HG03025 (cell line): ENCODE data around the gene CAPN11.

ENCODE experiments used
- ATAC-seq: cut with Tn5 transposase; IDR thresholded peaks from one replicate; pipeline ENCODE4 v1.9.1; 2021; ENCODE audit warnings: mild to moderate bottlenecking, moderate library complexity; ENCODE audit not compliant: unreplicated experiment, low FRiP score

Gene CAPN11

GRCh38 chr6:44202332-44202971 lies 43.8 kb downstream of the CAPN11 start:
- no peak for ATAC-seq

GRCh38 chr6:44202972-44203750 lies 44.5 kb downstream of the CAPN11 start:
- no peak for ATAC-seq

GRCh38 chr6:44203955-44204354 lies 45.3 kb downstream of the CAPN11 start:
- no peak for ATAC-seq

- no peak for ATAC-seq
Measured at GRCh38 chr6:44207966-44208365, 49.3 kb downstream of the CAPN11 start.

GRCh38 chr6:44211284-44211683 lies 52.7 kb downstream of the CAPN11 start:
- no peak for ATAC-seq

- no peak for ATAC-seq
Measured at GRCh38 chr6:44214307-44214706, 55.7 kb downstream of the CAPN11 start.

GRCh38 chr6:44216677-44217331 lies 58.2 kb downstream of the CAPN11 start, which contains the start of gene MYMX:
Gene MYMX (plus strand): TSS chr6:44216926. CDS start chr6:44217472, 546 bp downstream.
- ATAC-seq, result no peak

GRCh38 chr6:44217332-44218143 lies 58.9 kb downstream of the CAPN11 start:
- ATAC-seq, result no peak

- ATAC-seq, result no peak
Measured at GRCh38 chr6:44219053-44219814, 60.6 kb downstream of the CAPN11 start.

GRCh38 chr6:44219815-44220784 lies 61.5 kb downstream of the CAPN11 start:
- no peak for ATAC-seq

GRCh38 chr6:44220913-44221290 lies 62.3 kb downstream of the CAPN11 start:
- no peak for ATAC-seq

- no peak for ATAC-seq
Measured at GRCh38 chr6:44221291-44221960, 62.8 kb downstream of the CAPN11 start.

GRCh38 chr6:44221961-44222335 lies 63.3 kb downstream of the CAPN11 start:
- ATAC-seq, result no peak

- ATAC-seq, result no peak
Measured at GRCh38 chr6:44222486-44223318, 64.1 kb downstream of the CAPN11 start.

- no peak for ATAC-seq
Measured at GRCh38 chr6:44223319-44224028, 64.9 kb downstream of the CAPN11 start, which contains the start of gene SLC29A1. Gene SLC29A1 (plus strand): TSS chr6:44223595. CDS start chr6:44227314, 3,719 bp downstream.

- no peak for ATAC-seq
Measured at GRCh38 chr6:44224029-44224964, 65.7 kb downstream of the CAPN11 start.
